ENCODE measurements around the gene TULP1. TPM values are rescaled to one million over a fixed set of nuclear protein-coding genes. Genes with fewer than 3 reads are reported as not detected.
A peak's percentile ranks its signal among the peaks of the same experiment; 100 is the strongest.

TULP1 gene
- total RNA-seq, 1 experiment from 2014 or later = not detected

DNA sequence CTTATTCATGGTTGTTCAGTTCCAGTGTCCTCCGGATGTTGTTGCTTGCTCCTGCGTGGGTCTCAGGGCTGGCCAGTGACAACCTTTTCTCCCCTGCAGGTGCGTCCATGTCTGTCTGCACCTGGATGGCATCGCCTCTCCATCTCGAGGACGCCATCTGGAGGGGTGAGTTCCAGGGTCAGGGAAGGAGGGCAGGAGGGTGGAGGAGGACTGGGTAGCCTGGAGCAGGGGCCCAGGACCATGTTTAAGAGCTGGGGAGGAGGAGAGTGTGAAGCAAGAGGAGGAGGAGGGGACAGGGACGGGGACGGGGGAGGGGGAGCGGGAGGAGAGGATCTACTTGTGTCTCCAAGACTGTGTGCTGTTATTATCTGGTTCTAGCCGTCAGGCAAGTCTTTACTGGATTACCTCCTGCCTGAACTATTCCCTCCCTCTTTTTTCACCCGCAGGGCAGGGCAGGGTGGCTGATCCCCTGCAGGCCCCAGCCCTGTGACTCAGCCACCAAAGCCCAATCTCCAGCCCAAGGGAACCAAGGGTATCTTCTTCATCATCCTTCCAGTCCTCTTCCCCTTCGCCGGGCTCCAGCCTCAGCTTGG is 32.2 kb upstream of the TULP1 start:
- Histone ChIP-seq H2AFZ (no peak overlapping the region), H3K9me2 (ENCODE audit: insufficient read depth) (no peaks in the 10 kb centered on the region), H3K36me3 (ENCODE audit: low read depth) (no peaks in the 10 kb centered on the region), H4K20me1 (ENCODE audit: insufficient read depth) (no peaks in the 10 kb centered on the region), H3K27me3 (ENCODE audit: insufficient read depth, low read depth) (no peaks in the 10 kb centered on the region), H3K4me2 (0 out of 2 replicates have a peak overlapping the region, but pooled peaks have one; percentile 8), H3K4me3 (no peak overlapping the region), H3K27ac (no peak overlapping the region), H3K9me3 (ENCODE audit: insufficient read depth, low read depth) (no peaks in the 10 kb centered on the region), H3K4me1 (replicated peaks; ENCODE audit: insufficient read depth) (0 out of 2 replicates have a peak, but pooled peaks cover 4% of the 10 kb centered on the region), H3F3A (ENCODE audit: insufficient read depth, low read depth) (no peaks in the 10 kb centered on the region), H3K79me2 (ENCODE audit: low read depth) (no peaks in the 10 kb centered on the region)
- TF ChIP-seq EZH2 (IDR thresholded peaks at IDR 0.05; ENCODE audit: low read depth) = no peak
- TF ChIP-seq, protein P1, sequence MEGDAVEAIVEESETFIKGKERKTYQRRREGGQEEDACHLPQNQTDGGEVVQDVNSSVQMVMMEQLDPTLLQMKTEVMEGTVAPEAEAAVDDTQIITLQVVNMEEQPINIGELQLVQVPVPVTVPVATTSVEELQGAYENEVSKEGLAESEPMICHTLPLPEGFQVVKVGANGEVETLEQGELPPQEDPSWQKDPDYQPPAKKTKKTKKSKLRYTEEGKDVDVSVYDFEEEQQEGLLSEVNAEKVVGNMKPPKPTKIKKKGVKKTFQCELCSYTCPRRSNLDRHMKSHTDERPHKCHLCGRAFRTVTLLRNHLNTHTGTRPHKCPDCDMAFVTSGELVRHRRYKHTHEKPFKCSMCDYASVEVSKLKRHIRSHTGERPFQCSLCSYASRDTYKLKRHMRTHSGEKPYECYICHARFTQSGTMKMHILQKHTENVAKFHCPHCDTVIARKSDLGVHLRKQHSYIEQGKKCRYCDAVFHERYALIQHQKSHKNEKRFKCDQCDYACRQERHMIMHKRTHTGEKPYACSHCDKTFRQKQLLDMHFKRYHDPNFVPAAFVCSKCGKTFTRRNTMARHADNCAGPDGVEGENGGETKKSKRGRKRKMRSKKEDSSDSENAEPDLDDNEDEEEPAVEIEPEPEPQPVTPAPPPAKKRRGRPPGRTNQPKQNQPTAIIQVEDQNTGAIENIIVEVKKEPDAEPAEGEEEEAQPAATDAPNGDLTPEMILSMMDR (conservative IDR thresholded peaks at IDR 0.05) = no peak
- POLR2A ChIA-PET (ENCODE audit: unreplicated experiment) = no interaction called here
- no TSS peak for BruUV-seq (replicated peaks)
- intact Hi-C loops (cut with micrococcal nuclease; ENCODE audit: unreplicated experiment) = no loop called here
- DNase-seq = peak in 1 of 2 experiments; percentile 28
- CTCF ChIA-PET = no interaction called here

DNA sequence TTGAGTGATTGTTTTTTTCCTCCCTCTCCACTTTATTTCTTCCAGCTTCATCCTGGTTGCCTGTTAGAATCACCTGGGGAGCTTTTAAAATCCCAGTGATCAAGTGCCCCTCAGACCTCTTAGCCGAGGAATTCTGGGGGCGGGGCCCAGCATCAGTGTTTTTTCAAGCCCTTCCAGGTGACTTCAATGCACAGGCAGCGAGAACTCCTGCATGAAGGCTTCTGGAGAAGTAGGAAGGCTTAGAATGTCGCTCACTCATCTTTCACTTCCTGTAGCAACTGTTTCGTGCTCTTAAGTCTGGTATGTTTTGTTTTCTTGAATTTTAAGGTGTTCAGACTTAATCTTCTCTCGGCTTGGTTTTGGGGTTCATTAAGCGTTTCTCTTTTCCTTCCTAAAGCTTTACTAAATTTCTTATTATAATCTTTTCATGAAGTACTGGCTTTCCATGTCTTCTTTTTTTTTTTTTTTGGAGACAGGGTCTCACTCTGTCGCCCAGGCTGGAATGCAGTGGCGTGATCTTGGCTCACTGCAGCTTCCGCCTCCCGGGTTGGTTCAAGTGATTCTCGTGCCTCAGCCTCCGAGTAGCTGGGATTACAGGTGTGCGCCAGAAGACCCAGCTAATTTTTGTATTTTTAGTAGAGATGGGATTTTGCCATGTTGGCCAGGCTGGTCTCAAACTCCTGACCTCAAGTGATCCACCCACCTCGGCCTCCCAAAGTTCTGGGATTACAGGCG is 30.9 kb upstream of the TULP1 start:
- BruUV-seq (replicated peaks) = no TSS peak
- H3F3A ChIP-seq (ENCODE audit: insufficient read depth, low read depth) = no peaks in the 10 kb centered on the region
- H4K20me1 ChIP-seq (ENCODE audit: insufficient read depth) = no peaks in the 10 kb centered on the region
- H3K4me2 ChIP-seq = no peak overlapping the region
- no peaks in the 10 kb centered on the region for H3K36me3 ChIP-seq (ENCODE audit: low read depth)
- H3K27me3 ChIP-seq (ENCODE audit: insufficient read depth, low read depth) = no peaks in the 10 kb centered on the region
- no peak for TF ChIP-seq EZH2 (IDR thresholded peaks at IDR 0.05; ENCODE audit: low read depth)
- no peak overlapping the region for H3K4me3 ChIP-seq
- H3K27ac ChIP-seq = no peak overlapping the region
- no peak overlapping the region for H2AFZ ChIP-seq
- ChIA-PET POLR2A (ENCODE audit: unreplicated experiment) (interaction anchor here (0.7 kb wide), 1 partner anchor 22 kb away, joined by 4 read pairs; no protein-coding TSS in a partner anchor), CTCF (no interaction called here)
- 0 out of 2 replicates have a peak, but pooled peaks cover 4% of the 10 kb centered on the region for H3K4me1 ChIP-seq (replicated peaks; ENCODE audit: insufficient read depth)
- no peaks in the 10 kb centered on the region for H3K9me2 ChIP-seq (ENCODE audit: insufficient read depth)
- H3K9me3 ChIP-seq (ENCODE audit: insufficient read depth, low read depth) = no peaks in the 10 kb centered on the region
- intact Hi-C loops (cut with micrococcal nuclease; ENCODE audit: unreplicated experiment) = no loop called here
- H3K79me2 ChIP-seq (ENCODE audit: low read depth) = no peaks in the 10 kb centered on the region
- no peak for DNase-seq

DNA sequence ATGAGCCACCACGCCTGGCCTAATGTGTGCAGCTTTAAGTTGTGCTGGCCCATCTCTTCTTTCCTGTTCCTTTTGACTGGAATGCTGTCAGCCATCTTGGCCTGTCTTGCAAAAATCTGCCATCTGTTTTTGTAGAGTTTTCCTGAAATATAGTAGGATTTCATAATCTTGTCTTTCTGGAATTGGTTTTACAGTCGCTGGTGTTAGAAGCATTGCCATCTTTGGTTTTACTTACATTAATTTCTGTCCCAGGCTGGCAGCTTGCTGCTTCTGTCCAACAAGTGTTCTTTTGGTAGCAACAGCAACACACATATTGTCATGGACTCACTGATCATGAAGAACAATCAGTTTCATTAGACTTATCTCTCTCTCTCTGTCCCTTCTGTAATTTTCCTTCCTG is 29.1 kb upstream of the TULP1 start:
- Histone ChIP-seq H2AFZ (no peak overlapping the region), H3F3A (ENCODE audit: insufficient read depth, low read depth) (no peaks in the 10 kb centered on the region), H3K4me3 (no peak overlapping the region), H4K20me1 (ENCODE audit: insufficient read depth) (no peaks in the 10 kb centered on the region), H3K4me2 (no peak overlapping the region), H3K79me2 (ENCODE audit: low read depth) (no peaks in the 10 kb centered on the region), H3K36me3 (ENCODE audit: low read depth) (no peaks in the 10 kb centered on the region), H3K27me3 (ENCODE audit: insufficient read depth, low read depth) (no peaks in the 10 kb centered on the region), H3K9me3 (ENCODE audit: insufficient read depth, low read depth) (no peaks in the 10 kb centered on the region), H3K4me1 (replicated peaks; ENCODE audit: insufficient read depth) (0 out of 2 replicates have a peak, but pooled peaks cover 4% of the 10 kb centered on the region), H3K27ac (no peak overlapping the region), H3K9me2 (ENCODE audit: insufficient read depth) (no peaks in the 10 kb centered on the region)
- BruUV-seq (replicated peaks) = no TSS peak
- DNase-seq = no peak
- intact Hi-C loops (cut with micrococcal nuclease; ENCODE audit: unreplicated experiment) = no loop called here
- no peak for TF ChIP-seq EZH2 (IDR thresholded peaks at IDR 0.05; ENCODE audit: low read depth)
- TF ChIP-seq, protein P1 (conservative IDR thresholded peaks at IDR 0.05) = no peak
- ChIA-PET CTCF (interaction anchor here (0.8 kb wide), 1 partner anchor 19 kb away, joined by 19 read pairs; no protein-coding TSS in a partner anchor), POLR2A (ENCODE audit: unreplicated experiment) (no interaction called here)

Data from PC-9 (cell line).